ENCODE results near the gene PLK3. TPM values are rescaled to one million over a fixed set of nuclear protein-coding genes. Genes with fewer than 3 reads are reported as not detected.

The PLK3 gene
- total RNA-seq, 2 donors from 2014 or later: 3.3 to 9.0 TPM

DNA sequence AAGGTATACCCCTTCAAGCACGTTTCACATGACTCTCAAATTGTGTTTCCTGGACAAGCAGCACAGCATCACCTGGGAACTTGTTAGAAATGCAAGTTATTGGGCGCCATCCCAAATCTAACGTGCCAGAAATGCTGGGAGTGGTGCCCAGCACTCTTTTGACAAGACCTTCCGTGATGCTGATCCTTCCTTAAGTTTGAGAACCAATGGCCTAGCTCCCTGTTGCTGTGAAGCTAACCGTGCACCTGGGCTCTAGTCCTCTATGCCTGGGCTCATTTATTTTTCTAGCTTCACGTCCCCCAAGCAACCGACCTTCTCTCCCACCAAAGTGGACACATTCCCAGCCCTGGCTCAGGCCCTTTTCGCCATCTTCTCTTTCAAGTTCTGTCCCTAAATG is 16.5 kb upstream of the PLK3 start:
- peak overlapping the region; percentile 16 for H3K27ac Mint-ChIP-seq
- Histone ChIP-seq H3K4me1 (ENCODE audit: control insufficient read depth, insufficient read depth, low read length) (peaks cover 5% of the 10 kb centered on the region), H3K4me3 (ENCODE audit: low read length) (peak overlapping the region; percentile 49), H3K9ac (ENCODE audit: extremely low read depth, low read length, poor library complexity, severe bottlenecking) (peak overlapping the region; percentile 38), H3K9me3 (ENCODE audit: control insufficient read depth, low read length) (no peaks in the 10 kb centered on the region), H3K27me3 (ENCODE audit: control insufficient read depth, insufficient read depth, low read length, poor library complexity, severe bottlenecking) (peaks cover 20% of the 10 kb centered on the region), H3K36me3 (ENCODE audit: control insufficient read depth, insufficient read depth, low read length) (peaks cover 10% of the 10 kb centered on the region), H3K27ac (ENCODE audit: low read depth, low read length) (no peak overlapping the region)
- 80 to 83% methylated on average over 7 to 8 of the region's 8 CpGs for WGBS, 2 experiments (ENCODE audit: insufficient coverage in 1 of 2, insufficient read length in 1 of 2)
- H3K36me3 Mint-ChIP-seq (ENCODE audit: low read depth): peaks cover 28% of the 10 kb centered on the region
- TF ChIP-seq, protein P1, sequence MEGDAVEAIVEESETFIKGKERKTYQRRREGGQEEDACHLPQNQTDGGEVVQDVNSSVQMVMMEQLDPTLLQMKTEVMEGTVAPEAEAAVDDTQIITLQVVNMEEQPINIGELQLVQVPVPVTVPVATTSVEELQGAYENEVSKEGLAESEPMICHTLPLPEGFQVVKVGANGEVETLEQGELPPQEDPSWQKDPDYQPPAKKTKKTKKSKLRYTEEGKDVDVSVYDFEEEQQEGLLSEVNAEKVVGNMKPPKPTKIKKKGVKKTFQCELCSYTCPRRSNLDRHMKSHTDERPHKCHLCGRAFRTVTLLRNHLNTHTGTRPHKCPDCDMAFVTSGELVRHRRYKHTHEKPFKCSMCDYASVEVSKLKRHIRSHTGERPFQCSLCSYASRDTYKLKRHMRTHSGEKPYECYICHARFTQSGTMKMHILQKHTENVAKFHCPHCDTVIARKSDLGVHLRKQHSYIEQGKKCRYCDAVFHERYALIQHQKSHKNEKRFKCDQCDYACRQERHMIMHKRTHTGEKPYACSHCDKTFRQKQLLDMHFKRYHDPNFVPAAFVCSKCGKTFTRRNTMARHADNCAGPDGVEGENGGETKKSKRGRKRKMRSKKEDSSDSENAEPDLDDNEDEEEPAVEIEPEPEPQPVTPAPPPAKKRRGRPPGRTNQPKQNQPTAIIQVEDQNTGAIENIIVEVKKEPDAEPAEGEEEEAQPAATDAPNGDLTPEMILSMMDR (conservative IDR thresholded peaks at IDR 0.05): no peak
- H3K4me3 Mint-ChIP-seq: peak overlapping the region; percentile 50
- H3K4me1 Mint-ChIP-seq: peaks cover 9% of the 10 kb centered on the region
- no peak for DNase-seq
- H3K9me3 Mint-ChIP-seq: no peaks in the 10 kb centered on the region
- peaks cover 10% of the 10 kb centered on the region for H3K27me3 Mint-ChIP-seq (ENCODE audit: insufficient read depth)

DNA sequence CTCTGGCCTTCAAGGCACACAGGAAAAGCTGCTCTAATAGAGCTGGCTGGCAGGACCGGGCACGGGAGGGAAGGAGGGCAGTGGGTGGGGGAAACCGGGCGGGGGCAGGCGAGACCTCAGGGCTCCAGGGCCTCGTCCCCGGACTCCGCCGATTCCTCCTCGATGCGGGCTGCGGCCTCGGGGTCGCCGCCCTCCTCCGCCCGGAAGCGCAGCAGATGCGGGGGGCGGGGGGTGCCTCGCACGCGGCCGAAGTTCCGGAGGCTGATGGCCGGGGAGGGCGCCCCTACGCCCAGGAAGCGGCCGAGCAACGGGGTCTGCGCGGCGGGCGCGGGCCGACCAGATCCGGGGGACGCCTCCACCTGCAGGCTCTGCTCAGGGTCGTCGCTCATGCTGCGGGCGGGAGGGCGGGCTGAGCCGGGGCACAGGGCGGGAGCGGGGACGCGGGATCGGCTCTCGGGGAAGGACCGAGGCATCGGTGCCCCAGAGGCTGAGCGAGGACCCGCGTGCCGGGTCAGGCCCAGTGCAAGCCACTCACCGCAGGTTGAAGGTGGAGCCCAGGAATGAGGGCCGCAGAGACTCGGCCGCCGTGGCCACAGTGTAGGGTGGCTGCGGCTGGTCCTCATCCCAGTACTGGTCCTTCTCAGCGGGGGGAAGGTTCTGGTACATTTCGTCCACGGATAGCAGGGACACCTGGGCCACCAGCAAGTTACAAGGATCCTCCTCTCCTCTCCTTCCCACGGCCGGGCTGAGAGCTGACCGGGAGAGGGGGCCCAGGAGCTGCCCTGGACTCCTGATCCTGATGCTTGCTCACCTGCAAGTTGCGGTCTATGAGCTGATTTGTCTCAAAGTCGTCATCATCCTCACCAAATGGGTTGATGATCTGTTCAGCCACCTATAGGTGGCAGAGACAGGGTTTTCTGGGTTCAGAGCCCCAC is 15.8 kb upstream of the PLK3 start:
- DNase-seq: peak; percentile 85
- Mint-ChIP-seq H3K27ac (peak overlapping the region; percentile 16), H3K9me3 (no peaks in the 10 kb centered on the region), H3K4me1 (peaks cover 9% of the 10 kb centered on the region), H3K36me3 (ENCODE audit: low read depth) (peaks cover 21% of the 10 kb centered on the region), H3K27me3 (ENCODE audit: insufficient read depth) (peaks cover 10% of the 10 kb centered on the region), H3K4me3 (peak overlapping the region; percentile 50)
- Histone ChIP-seq H3K4me3 (ENCODE audit: low read length) (peak overlapping the region; percentile 49), H3K27ac (ENCODE audit: low read depth, low read length) (no peak overlapping the region), H3K36me3 (ENCODE audit: control insufficient read depth, insufficient read depth, low read length) (peaks cover 3% of the 10 kb centered on the region), H3K9me3 (ENCODE audit: control insufficient read depth, low read length) (no peaks in the 10 kb centered on the region), H3K9ac (ENCODE audit: extremely low read depth, low read length, poor library complexity, severe bottlenecking) (peak overlapping the region; percentile 38), H3K4me1 (ENCODE audit: control insufficient read depth, insufficient read depth, low read length) (peaks cover 5% of the 10 kb centered on the region), H3K27me3 (ENCODE audit: control insufficient read depth, insufficient read depth, low read length, poor library complexity, severe bottlenecking) (peaks cover 20% of the 10 kb centered on the region)
- TF ChIP-seq, protein P1 (conservative IDR thresholded peaks at IDR 0.05): peak; percentile 50
- 16 to 30% methylated on average over 16 to 71 of the region's 71 CpGs for WGBS, 2 experiments (ENCODE audit: insufficient coverage in 1 of 2, insufficient read length in 1 of 2)

DNA sequence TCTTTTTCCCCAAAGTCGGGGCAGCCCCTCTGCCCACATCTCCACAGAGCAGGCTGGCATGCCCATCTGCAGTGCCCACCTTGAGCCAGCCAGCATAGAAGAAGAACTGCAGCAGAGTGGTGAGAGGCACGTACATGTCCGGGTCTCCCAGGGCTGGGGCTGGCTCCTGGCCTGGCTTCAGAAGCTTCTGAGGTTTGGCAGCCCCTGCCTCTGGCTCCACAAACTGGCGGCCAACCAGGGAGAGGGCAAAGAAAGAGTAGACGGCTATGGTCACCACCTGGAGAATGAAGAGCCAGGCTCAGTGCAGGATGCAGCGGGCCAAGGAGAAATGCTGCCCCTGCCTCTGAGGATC is 15.2 kb upstream of the PLK3 start:
- no peaks in the 10 kb centered on the region for H3K36me3 ChIP-seq (ENCODE audit: control insufficient read depth, insufficient read depth, low read length)
- peaks cover 9% of the 10 kb centered on the region for H3K4me1 Mint-ChIP-seq
- peaks cover 20% of the 10 kb centered on the region for H3K27me3 ChIP-seq (ENCODE audit: control insufficient read depth, insufficient read depth, low read length, poor library complexity, severe bottlenecking)
- no peak overlapping the region for H3K27ac Mint-ChIP-seq
- H3K9me3 Mint-ChIP-seq: no peaks in the 10 kb centered on the region
- no peak overlapping the region for H3K27ac ChIP-seq (ENCODE audit: low read depth, low read length)
- no peak overlapping the region for H3K4me3 ChIP-seq (ENCODE audit: low read length)
- H3K36me3 Mint-ChIP-seq (ENCODE audit: low read depth): peaks cover 15% of the 10 kb centered on the region
- TF ChIP-seq, protein P1 (conservative IDR thresholded peaks at IDR 0.05): no peak
- no peaks in the 10 kb centered on the region for H3K9me3 ChIP-seq (ENCODE audit: control insufficient read depth, low read length)
- peak; percentile 49 for DNase-seq
- WGBS, 2 experiments (ENCODE audit: insufficient coverage in 1 of 2, insufficient read length in 1 of 2): 90 to 92% methylated on average over 2 to 6 of the region's 6 CpGs
- peak overlapping the region; percentile 50 for H3K4me3 Mint-ChIP-seq
- H3K4me1 ChIP-seq (ENCODE audit: control insufficient read depth, insufficient read depth, low read length): peaks cover 5% of the 10 kb centered on the region
- no peak overlapping the region for H3K9ac ChIP-seq (ENCODE audit: extremely low read depth, low read length, poor library complexity, severe bottlenecking)
- peaks cover 10% of the 10 kb centered on the region for H3K27me3 Mint-ChIP-seq (ENCODE audit: insufficient read depth)
